ENCODE data around the gene HOXC11.

HOXC11 gene

DNA sequence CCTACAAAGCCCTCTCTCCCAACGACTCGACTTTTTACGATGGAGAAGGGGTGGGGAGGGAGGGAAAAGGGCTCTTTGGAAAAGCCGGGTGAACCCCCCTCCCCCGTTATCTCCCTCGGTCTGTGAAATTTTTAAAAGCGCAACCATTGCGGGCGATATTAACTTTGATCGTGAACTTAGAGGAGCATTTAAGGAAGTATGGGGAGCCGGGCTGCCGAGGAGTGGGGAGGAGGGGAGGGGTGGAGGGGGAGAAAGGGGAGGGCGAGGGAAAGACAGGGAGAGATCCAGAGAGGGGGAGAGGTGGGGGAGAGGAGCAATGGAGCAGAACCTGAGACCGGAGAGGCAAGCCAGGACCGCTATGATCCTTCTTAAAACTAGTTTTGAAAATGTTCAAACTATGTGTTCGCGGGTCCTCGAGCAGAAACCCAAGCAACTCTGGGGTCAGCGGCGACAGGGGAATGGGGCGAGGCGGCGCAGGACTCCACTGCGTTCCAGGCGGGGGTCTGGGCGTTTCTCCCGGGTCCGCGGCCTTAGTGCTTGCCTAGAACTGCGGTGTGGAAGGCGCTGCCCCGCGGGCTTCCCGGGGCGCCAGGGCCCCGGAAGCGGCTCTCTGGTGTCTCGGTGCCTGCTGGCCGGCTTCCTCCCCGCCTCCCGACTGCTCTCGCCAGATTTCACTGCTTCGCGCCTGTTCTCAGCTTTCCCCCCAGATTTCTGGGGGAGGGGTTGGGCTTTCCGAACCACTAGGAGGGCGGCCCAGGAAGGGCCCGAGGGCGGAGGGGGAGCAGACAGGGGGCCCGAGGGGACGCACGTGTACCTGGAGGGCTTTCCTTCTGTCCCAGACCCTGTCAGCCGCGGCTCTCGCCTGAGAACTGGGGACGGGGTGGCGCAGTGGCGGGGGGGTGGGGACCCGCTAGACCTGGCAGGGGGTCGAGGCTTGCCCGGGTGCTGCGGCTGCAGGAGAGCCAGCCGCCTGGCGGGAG is 1.4 kb downstream of the HOXC11 start, which contains the start of gene HOTAIR:
Gene HOTAIR (minus strand): TSS at position 871 of the 980 bp plus-strand sequence.
- DNase-seq, result no peak

DNA sequence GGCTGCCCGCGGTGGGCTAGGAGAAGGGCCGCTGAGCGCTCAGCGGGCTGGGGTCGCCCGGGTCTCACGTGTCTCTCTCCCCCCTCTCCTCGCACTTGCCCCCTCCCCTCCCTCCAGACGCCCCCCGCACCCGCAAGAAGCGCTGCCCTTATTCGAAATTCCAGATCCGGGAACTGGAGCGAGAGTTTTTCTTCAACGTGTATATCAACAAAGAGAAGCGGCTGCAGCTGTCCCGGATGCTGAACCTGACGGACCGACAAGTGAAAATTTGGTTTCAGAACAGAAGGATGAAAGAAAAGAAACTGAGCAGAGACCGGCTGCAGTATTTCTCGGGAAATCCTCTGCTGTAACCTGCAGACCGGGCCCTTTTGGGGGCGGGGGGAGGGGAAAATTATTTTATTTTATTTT is 2.1 kb downstream of the HOXC11 start:
- no peak for DNase-seq

DNA sequence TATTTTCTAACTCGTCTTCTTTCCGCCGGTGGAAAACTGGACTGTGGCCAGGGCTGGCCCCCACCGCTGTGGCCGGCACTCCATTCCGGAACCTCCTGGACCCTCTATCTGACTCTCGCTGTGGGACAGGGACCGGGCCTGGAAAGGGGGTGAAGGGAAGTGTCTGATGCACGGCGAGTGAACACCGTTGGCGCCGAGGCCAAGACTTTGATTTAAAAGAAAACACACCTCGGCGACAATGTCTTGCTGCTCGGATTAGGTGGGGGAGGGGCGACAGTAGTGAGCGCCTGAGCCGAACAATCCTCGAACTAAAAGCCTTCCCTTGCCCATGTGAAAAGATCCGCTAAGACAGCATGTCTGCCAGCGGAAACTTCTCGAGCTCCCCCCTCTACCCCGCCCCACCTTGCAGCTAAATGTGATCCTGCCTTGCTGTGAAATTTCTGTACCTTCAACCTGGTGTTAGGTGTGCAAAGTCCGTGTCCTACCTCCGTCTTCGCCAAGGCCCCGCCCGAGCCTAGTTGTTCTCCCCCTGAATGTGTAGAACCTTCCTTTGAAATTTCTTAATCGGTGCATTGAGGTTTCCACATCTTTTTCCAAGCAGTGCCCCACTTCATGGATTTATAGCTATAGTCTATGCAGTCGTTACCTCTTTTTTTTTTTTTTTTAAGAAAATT is 2.7 kb downstream of the HOXC11 start:
- DNase-seq, result no peak

- no peak for DNase-seq
Measured at GRCh38 chr12:53976172-53976822, 3.4 kb downstream of the HOXC11 start.

DNA sequence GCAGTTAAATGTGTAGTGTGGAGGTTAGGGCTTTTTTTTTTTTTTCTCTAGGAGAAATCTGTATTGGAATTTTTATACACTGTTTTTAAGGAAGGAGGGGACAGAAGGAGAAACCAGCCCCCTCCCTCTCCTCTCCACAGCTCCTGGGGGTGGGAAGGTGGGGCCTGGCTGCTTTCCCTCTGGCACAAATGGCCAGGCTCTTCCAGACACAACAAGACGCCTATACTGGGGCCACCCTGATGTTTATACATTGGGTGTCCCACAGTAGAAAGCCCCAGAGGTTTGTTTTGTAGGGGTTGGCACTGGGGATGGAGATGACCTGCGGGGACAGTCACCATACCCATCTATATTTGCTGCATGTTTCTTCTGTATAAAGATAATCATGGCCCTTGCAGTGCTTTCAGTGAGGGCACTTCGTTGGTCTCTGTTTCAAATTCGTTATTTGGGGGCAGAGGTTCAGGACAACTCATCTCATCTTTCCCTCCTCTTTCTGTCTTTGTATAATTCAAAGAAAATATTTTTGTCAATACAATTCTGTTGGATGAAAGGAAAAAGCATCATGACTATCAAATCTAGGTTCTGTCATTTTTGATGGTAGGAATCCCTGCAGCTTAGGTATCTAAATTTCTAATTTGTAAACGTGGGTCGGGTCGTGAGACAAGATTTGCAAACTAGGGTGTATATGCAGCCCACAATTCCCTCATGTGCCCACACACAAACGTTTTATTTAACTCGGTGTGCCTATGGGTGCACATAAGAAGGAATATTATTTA is 4.1 kb downstream of the HOXC11 start:
- DNase-seq, result no peak

DNA sequence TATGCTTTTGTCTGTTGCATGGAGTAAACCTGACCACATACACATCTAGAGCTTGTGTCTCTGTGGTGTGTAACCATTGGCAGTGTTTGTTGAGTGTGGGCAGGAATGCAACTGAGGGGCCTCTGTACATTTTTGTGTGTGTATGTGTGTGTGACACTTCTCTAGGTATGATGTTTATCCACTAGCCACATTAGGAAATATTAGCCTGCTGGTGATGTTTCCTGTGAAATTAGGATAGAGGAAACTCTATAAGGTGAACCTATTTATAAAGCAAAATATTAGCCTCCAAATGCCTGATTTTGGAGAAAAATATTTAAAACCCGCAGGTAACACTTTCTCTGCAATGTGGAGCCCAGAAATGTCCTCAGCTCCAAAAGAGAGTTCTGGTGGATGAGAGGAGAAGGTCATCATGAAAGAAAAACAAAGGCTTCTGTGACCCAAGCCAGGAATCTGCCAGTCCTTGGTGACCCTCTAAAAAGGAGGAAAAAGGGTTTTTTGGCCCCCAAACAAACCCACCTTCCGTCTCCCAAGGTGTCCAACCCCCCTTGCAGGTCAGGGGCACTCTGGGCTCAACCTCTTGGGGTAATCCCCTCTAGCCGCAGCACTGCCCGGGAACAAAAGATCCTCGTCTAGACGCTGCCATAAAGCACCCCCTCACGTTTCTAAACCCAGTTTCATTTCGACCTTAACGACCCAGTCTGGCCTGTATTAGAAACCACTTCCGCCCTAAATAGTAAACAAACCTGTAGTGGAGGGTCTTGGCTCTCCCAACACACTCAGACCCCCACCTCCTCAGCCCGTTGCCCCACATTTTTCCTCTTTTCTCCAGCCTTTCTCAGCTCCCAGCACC is 4.9 kb downstream of the HOXC11 start:
- no peak for DNase-seq

DNA sequence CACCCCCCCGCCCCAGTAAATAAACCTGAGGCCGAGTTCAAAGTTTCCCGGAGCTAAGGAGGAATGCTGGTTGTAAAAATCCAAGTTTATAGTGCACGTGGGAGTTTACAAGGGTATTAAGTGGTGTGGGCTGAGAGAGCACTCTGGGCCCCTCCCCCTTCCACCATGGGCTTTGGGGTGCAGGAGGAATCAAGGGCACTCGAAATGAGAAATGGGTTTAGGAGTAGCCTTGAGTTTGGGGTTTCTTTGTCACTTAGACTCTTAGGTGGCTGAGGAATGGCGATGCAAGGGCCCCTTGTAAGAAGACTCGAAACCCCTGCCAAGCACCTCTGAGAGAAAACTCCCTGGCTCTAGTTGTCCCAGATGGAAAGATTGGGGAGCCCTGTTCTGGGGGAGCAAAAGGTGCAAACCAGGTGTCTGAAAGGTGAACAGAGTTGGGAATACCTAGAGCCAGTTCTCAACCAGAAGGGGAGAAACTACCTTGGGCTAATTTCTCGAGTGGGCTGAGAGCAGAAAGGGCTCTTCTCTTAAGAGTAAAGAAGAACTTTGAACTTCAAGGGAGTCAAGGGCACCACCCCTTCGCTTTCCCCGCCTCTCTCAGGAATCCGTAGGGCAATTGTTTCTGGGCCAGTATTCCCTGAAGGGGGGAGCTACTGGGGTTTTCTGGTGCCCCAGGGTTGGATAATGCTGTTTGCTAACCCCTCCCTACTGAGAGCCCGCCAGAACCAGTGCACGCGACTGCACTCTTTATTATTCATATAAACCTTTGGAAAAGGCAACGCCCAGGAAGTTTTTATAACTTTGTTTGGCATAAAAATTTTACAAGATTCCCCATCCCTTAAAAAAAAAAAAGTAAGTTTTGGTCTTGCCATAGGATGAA is 5.8 kb downstream of the HOXC11 start:
- peak in 1 of 2 experiments; percentile 95 for DNase-seq

- DNase-seq, result no peak
Measured at GRCh38 chr12:53980104-53980801, 7.3 kb downstream of the HOXC11 start.

GRCh38 chr12:53980802-53981496 is 8.0 kb downstream of the HOXC11 start:
- DNase-seq, result no peak

GRCh38 chr12:53981634-53982565 is 9.0 kb downstream of the HOXC11 start:
- DNase-seq, result no peak

DNA sequence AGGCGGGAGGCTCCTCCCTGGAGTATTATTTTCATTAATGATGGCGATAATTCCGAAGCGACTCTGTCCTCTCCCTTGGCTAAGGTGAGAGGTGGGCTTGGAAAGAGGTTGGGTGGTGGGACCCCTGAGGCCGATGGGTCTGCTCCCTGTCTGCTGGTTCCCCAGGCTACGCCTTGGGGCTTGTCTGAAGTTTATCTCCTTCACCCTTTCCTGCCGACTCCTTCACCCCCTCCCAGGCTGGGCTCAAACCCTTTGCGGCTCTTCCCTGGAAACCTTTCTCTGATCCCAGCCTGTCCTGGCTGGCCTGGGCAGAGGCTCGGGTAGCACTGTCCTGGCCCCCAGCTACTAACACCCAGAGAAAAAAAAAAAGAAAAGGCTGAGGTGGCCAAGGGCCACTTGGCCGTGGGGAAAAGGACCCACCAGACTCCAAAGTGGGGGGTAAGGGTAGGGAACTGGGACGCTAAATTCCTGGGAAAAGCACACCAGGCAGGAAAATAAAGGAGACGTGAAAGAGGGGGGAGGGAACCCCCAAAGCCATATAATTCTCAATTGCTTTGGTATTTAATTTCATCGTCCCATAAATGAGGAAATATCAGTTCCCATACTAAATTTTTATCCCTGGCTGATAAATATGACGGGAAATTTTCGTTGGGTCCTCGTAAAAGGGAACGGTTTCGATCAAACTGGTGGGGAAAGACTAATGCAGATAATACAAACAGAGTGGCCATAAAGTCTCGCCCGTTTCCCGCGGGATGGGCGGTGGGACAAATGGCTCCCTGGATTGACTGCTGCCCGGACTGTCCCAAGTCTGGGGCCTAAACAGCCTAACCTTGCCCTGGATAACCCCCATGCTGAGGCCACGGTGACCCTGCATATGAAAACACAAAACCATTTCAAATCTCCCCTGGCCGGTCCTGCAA is 10.0 kb downstream of the HOXC11 start:
- DNase-seq, result no peak

DNA sequence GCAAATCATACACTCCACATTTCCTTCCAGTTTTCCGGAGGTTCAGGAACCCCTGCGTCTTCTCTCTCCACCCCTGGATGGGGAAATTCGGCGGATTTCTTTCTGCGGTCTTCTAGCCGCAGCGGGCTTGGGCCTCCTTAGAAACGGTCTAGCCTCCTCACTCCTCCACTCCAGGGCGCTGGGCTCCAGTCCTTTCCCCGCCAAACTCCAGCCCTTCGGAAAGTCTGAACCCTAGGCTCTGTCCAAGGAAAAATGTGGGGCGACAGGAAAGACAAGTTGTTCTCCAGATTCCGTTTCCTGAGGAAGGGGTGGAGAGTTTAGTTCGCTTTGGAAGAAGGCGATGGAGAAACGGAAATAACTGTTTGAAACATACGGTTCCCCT is 10.6 kb downstream of the HOXC11 start:
- DNase-seq, result no peak

GRCh38 chr12:53983950-53984572 is 11.1 kb downstream of the HOXC11 start:
- DNase-seq, result no peak

GRCh38 chr12:53984901-53985691 is 12.2 kb downstream of the HOXC11 start, which contains the start of gene HOXC10:
Gene HOXC10, plus strand, starts transcription at chr12:53985146. Its CDS starts 114 bp downstream, at chr12:53985260.
- DNase-seq, result peak; percentile 98 to 99

DNA sequence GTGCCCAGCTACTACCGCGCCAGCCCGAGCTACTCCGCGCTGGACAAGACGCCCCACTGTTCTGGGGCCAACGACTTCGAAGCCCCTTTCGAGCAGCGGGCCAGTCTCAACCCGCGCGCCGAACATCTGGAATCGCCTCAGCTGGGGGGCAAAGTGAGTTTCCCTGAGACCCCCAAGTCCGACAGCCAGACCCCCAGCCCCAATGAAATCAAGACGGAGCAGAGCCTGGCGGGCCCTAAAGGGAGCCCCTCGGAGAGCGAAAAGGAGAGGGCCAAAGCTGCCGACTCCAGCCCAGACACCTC is 12.7 kb downstream of the HOXC11 start:
- DNase-seq, result no peak
